Spinal cord (tissue), 10 donors: ENCODE results near the gene ANAPC5. TPM values are rescaled to one million over a fixed set of nuclear protein-coding genes. Genes with fewer than 3 reads are reported as not detected.

Experiments
- DNase-seq, 6 donors: peaks; one replicate each; pipeline versions ENCODE4 v3.0.0 to v3.0.0-alpha.2; 2013 to 2015; ENCODE audit warnings: low spot score in 6 of 6, low read depth in 4 of 6
- H3K27ac ChIP-seq: one replicate; pipeline ENCODE4 v1.5.1; 2013; ENCODE audit warnings: low read depth, low read length, control low read depth
- H3K27me3 ChIP-seq: one replicate; pipeline ENCODE4 v1.6.1; 2013; ENCODE audit warnings: low read length; ENCODE audit not compliant: control insufficient read depth, insufficient read depth
- H3K36me3 ChIP-seq: one replicate; pipeline ENCODE4 v1.6.1; 2013; ENCODE audit warnings: low read length; ENCODE audit not compliant: control insufficient read depth, insufficient read depth
- H3K4me1 ChIP-seq: one replicate; pipeline ENCODE4 v1.6.1; 2013; ENCODE audit warnings: low read length; ENCODE audit not compliant: control insufficient read depth, insufficient read depth
- H3K4me3 ChIP-seq: one replicate; pipeline ENCODE4 v1.5.1; 2013; ENCODE audit warnings: low read depth, low read length, control low read depth
- H3K9me3 ChIP-seq: one replicate; pipeline ENCODE4 v1.6.1; 2013; ENCODE audit warnings: low read length; ENCODE audit not compliant: control insufficient read depth, insufficient read depth
- WGBS: methylation state at CpG from one replicate; pipeline ENCODE4 v1.1.5; 2013; ENCODE audit warnings: missing lambda C conversion rate; ENCODE audit not compliant: insufficient coverage; 5-methylcytosine and 5-hydroxymethylcytosine counted together
- polyA plus RNA-seq, 2 donors: library from polyadenylated mRNA; unstranded; fragments of 120-200 nt; gene quantifications; one replicate each; pipeline ENCODE4 v1.2.1, GENCODE V29; 2013; ENCODE audit not compliant: insufficient read length in 2 of 2
- total RNA-seq, 2 donors: library from RNA; depleted of rRNA in 1 of 2; stranded (reverse); fragments of 120-200 nt in 1 of 2; fragments of >200 nt in 1 of 2; gene quantifications; one replicate each; pipeline versions ENCODE4 v1.2.3 to v1.2.4, GENCODE V29; 2013 to 2014
- donor health status: healthy.

ANAPC5 gene
- total and polyA plus RNA-seq, 4 donors, result 131 to 186 (median 157) TPM

DNA sequence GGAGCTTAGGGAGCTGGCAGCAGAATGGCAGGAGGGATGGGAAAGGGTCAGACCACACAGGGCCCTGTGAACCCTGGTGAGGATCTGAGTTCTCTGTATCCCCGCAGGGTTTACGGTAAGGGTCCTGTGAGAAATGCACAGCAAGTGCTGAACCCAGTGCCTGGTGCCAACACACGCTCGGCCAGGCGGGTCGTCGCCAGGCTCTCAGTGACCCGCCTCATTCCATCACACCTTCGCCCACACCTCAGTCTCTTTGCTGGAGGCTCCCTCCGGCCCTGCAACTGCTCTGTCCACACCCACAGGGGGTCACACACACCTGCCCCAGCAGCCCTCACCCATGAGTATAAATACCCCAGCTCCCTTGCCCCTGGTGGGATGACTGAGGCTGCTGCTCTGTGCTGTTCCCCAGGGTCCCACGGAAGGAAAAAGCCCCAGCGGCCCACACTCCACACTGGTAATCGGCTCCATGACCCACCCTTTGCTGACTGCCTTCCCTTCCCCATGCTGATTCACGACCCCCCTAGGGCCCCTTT, 78.8 kb downstream of the ANAPC5 start:
- H3K36me3 ChIP-seq, result peaks cover 48% of the 10 kb centered on the region

DNA sequence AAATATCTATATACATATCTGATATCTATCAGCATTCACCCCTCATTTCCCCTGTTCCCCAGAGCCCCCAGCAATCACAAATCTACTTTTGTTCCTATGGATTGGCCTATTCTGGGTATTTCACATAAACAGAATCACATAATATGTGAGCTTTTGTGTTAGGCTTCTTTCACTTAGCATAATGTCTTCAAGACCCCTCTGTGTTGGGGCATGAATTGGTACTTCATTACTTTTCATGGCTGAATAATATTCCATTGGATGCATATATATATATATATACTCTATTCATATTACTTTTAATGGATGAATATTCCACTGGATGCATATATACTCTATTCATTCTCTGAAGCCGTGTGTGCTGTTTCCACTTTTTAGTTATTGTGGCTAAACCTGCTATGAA, 84.4 kb downstream of the ANAPC5 start:
- Histone ChIP-seq H3K36me3 (peaks cover 67% of the 10 kb centered on the region), H3K27ac (no peak overlapping the region), H3K4me3 (no peak overlapping the region), H3K27me3 (no peaks in the 10 kb centered on the region), H3K4me1 (no peaks in the 10 kb centered on the region), H3K9me3 (no peaks in the 10 kb centered on the region)
- no CpG with 5 or more reads among the region's 1 CpG for WGBS
- DNase-seq, result no peak

More for the DNA sequence above, 78.8 kb downstream of the ANAPC5 start:
- no peak for DNase-seq
- H3K4me1 ChIP-seq, result no peaks in the 10 kb centered on the region
- H3K27me3 ChIP-seq, result no peaks in the 10 kb centered on the region
- H3K27ac ChIP-seq, result no peak overlapping the region
- H3K9me3 ChIP-seq, result no peaks in the 10 kb centered on the region
- 93% methylated on average over 14 of the region's 14 CpGs for WGBS
- no peak overlapping the region for H3K4me3 ChIP-seq

DNA sequence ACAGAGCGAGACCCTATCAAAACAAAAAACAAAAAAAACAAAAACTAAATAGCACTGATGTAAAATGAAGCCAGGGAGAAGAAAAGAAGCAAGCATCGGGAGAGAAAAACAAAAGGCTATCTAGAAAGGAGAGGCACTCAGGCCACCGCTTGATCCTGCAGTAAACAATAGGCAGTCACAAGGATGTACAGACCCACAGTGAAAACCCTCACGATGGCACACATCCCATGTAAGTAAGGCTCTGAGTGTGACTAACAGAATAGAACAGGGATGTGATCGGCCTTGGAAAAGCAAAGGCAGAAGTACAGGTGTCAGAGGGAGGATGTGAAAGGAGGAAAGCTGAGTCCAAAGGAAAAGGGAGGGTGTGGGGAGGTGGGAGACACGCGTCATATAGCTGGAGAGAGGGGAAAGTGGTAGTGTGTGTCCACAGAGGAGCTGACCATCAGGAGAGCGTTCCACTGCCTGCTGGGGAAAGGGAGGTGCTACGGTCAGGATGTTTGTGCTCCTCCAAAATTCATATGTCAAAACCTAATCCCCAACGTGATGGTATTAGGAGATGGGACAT, 87.2 kb downstream of the ANAPC5 start:
- WGBS, result 84% methylated on average over 7 of the region's 10 CpGs

DNA sequence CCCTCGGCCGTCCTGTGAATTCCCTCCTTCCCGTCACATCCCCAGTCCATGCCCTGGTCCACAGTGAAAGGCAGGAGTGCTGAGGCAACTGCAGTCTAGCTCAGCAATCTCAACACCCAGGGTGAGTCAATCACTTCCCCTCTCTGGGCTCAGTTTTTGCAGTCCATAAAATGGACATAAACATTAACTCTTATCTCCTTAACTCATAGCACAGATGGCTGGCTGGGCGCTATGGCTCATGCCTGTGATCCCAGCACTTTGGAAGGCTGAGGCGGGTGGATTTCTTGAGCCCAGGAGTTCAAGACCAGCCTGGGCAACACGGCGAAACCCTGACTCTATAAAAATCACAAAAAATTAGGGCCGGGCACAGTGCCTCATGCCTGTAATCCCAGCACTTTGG, 88.1 kb downstream of the ANAPC5 start:
- H3K27ac ChIP-seq, result no peak overlapping the region
- H3K36me3 ChIP-seq, result peaks cover 67% of the 10 kb centered on the region
- DNase-seq, result no peak
- H3K9me3 ChIP-seq, result no peaks in the 10 kb centered on the region
- WGBS, result 94% methylated on average over 8 of the region's 8 CpGs
- H3K4me1 ChIP-seq, result no peaks in the 10 kb centered on the region
- H3K4me3 ChIP-seq, result no peak overlapping the region
- H3K27me3 ChIP-seq, result no peaks in the 10 kb centered on the region

More for the DNA sequence above, 87.2 kb downstream of the ANAPC5 start:
- no peak for DNase-seq
- peaks cover 72% of the 10 kb centered on the region for H3K36me3 ChIP-seq
- H3K27ac ChIP-seq, result no peak overlapping the region
- no peak overlapping the region for H3K4me3 ChIP-seq
- no peaks in the 10 kb centered on the region for H3K27me3 ChIP-seq
- no peaks in the 10 kb centered on the region for H3K4me1 ChIP-seq
- no peaks in the 10 kb centered on the region for H3K9me3 ChIP-seq

DNA sequence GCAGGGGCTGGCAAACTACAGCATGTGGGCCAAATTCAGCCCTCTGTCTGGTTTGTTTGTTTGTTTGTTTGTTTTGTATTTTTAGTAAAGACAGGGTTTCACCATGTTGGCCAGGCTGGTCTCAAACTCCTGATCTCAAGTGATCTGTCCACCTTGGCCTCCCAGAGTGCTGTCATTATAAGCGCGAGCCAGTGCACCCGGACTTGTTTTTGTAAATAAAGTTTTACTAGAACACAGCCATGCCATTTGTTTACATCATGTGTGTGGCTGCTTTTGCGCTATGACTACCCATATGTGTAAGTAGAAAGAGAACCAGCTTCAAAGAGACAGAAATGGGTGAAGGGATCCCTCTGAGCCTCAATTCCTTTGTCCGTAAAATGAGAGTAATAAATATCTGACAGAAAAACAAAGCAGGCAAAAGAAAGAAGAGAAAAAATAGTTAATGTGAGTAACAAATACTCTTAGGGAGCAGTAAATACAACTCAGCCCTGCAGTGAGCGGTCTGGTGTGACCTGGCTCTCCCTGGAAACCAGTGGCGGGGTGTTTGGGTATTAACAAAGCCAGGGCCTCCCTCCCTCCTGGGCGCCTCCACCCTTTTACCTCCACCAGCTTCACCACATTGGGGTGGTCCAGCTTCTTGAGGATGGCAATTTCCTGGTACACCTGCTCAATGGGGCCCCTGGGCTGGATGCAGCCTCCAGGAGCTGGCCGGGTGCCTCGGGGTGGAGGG, 88.8 kb downstream of the ANAPC5 start:
- DNase-seq, result no peak
- Histone ChIP-seq H3K27me3 (no peaks in the 10 kb centered on the region), H3K9me3 (no peaks in the 10 kb centered on the region), H3K36me3 (peaks cover 66% of the 10 kb centered on the region), H3K4me3 (no peak overlapping the region), H3K27ac (no peak overlapping the region), H3K4me1 (no peaks in the 10 kb centered on the region)
- 85% methylated on average over 4 of the region's 10 CpGs for WGBS

- DNase-seq, result no peak
- no peaks in the 10 kb centered on the region for H3K4me1 ChIP-seq
- WGBS, result 90% methylated on average over 6 of the region's 6 CpGs
Measured at GRCh38 chr12:121261398-121261797, 90.8 kb downstream of the ANAPC5 start.

GRCh38 chr12:121260091-121260490, 92.1 kb downstream of the ANAPC5 start:
- Histone ChIP-seq H3K36me3 (peaks cover 60% of the 10 kb centered on the region), H3K9me3 (no peaks in the 10 kb centered on the region), H3K27me3 (no peaks in the 10 kb centered on the region), H3K4me3 (no peak overlapping the region), H3K27ac (no peak overlapping the region), H3K4me1 (no peaks in the 10 kb centered on the region)
- DNase-seq, result no peak
- 86% methylated on average over 7 of the region's 7 CpGs for WGBS

More at GRCh38 chr12:121261398-121261797, 90.8 kb downstream of the ANAPC5 start:
- Histone ChIP-seq H3K27me3 (no peaks in the 10 kb centered on the region), H3K27ac (no peak overlapping the region), H3K9me3 (no peaks in the 10 kb centered on the region), H3K4me3 (no peak overlapping the region), H3K36me3 (peaks cover 64% of the 10 kb centered on the region)

GRCh38 chr12:121259074-121259473, 93.1 kb downstream of the ANAPC5 start:
- no peak for DNase-seq
- Histone ChIP-seq H3K9me3 (no peaks in the 10 kb centered on the region), H3K27me3 (no peaks in the 10 kb centered on the region), H3K36me3 (peaks cover 64% of the 10 kb centered on the region), H3K4me1 (no peaks in the 10 kb centered on the region), H3K4me3 (no peak overlapping the region), H3K27ac (no peak overlapping the region)
- WGBS, result 95% methylated on average over 11 of the region's 11 CpGs
